Fibroblast of peridontal ligament (primary cell): ENCODE measurements around the gene HOXA13.

Experiments
- DNase-seq: peaks from one replicate; pipeline ENCODE4 v3.0.0-alpha.2; 2010; ENCODE audit errors: extremely low read depth

The HOXA13 gene

GRCh38 chr7:27237735-27238334 lies 37.9 kb upstream of the HOXA13 start:
- no peak for DNase-seq

GRCh38 chr7:27235387-27236311 lies 35.8 kb upstream of the HOXA13 start:
- DNase-seq = no peak

GRCh38 chr7:27229448-27229847 lies 29.6 kb upstream of the HOXA13 start:
- no peak for DNase-seq

GRCh38 chr7:27224983-27225934 lies 25.4 kb upstream of the HOXA13 start:
- no peak for DNase-seq

GRCh38 chr7:27223941-27224575 lies 24.2 kb upstream of the HOXA13 start:
- no peak for DNase-seq

- no peak for DNase-seq
These were observed 21.4 kb upstream of the HOXA13 start for GRCh38 chr7:27221201-27221797.

GRCh38 chr7:27220440-27220955 lies 20.6 kb upstream of the HOXA13 start:
- DNase-seq = no peak

- DNase-seq = no peak
These were observed 19.9 kb upstream of the HOXA13 start for GRCh38 chr7:27219821-27220220.

GRCh38 chr7:27217951-27218350 lies 18.1 kb upstream of the HOXA13 start:
- no peak for DNase-seq

GRCh38 chr7:27215356-27215755 lies 15.5 kb upstream of the HOXA13 start:
- DNase-seq = no peak

- DNase-seq = no peak
These were observed 14.5 kb upstream of the HOXA13 start for GRCh38 chr7:27214239-27214950.

GRCh38 chr7:27213433-27214238 lies 13.7 kb upstream of the HOXA13 start:
- DNase-seq = no peak

- DNase-seq = no peak
These were observed 12.9 kb upstream of the HOXA13 start for GRCh38 chr7:27212497-27213432.

- no peak for DNase-seq
These were observed 11.9 kb upstream of the HOXA13 start for GRCh38 chr7:27211764-27212204.

GRCh38 chr7:27211084-27211446 lies 11.2 kb upstream of the HOXA13 start:
- DNase-seq = no peak

- DNase-seq = peak; percentile 25
These were observed 10.7 kb upstream of the HOXA13 start for GRCh38 chr7:27210441-27211083.

- no peak for DNase-seq
These were observed 10.1 kb upstream of the HOXA13 start for GRCh38 chr7:27209933-27210440.

- no peak for DNase-seq
These were observed 9.1 kb upstream of the HOXA13 start for GRCh38 chr7:27208998-27209397.
